Mesenchymal stem cell (in vitro differentiated cells and primary cell): Measurements from ENCODE around the gene UGCG.

Experiments
- DNase-seq: peaks from one replicate; pipeline ENCODE4 v3.0.0-alpha.2; 2013
- H2AFZ ChIP-seq: one replicate; pipeline ENCODE4 v1.6.1; 2013; ENCODE audit warnings: low read depth, mild to moderate bottlenecking, control low read depth, inconsistent platforms, low read length, moderate library complexity
- H2AK5ac ChIP-seq: 2 replicates; pipeline ENCODE4 v1.6.1; 2013; ENCODE audit warnings: low read length, moderate library complexity, mild to moderate bottlenecking, inconsistent platforms; ENCODE audit not compliant: severe bottlenecking
- H2BK120ac ChIP-seq: one replicate; pipeline ENCODE4 v1.6.1; 2013; ENCODE audit warnings: low read depth, mild to moderate bottlenecking, inconsistent platforms, low read length, moderate library complexity
- H2BK12ac ChIP-seq, 2 experiments: one replicate each; pipeline ENCODE4 v1.6.1; 2013; ENCODE audit warnings: inconsistent platforms in 2 of 2, low read length in 2 of 2, mild to moderate bottlenecking in 2 of 2, moderate library complexity in 2 of 2, control low read depth in 1 of 2
- H2BK15ac ChIP-seq: one replicate; pipeline ENCODE4 v1.6.1; 2013; ENCODE audit warnings: mild to moderate bottlenecking, low read depth, inconsistent platforms; ENCODE audit not compliant: poor library complexity, severe bottlenecking
- H2BK5ac ChIP-seq: 2 replicates; pipeline ENCODE4 v1.6.1; 2013; ENCODE audit warnings: low read depth, mild to moderate bottlenecking, low read length, control low read depth, inconsistent platforms; ENCODE audit not compliant: poor library complexity, severe bottlenecking
- H3K14ac ChIP-seq, 2 experiments: one replicate each; pipeline ENCODE4 v1.6.1; 2013; ENCODE audit warnings: inconsistent platforms in 2 of 2, low read length in 2 of 2, control low read depth in 1 of 2, mild to moderate bottlenecking in 1 of 2, moderate library complexity in 1 of 2
- H3K18ac ChIP-seq, 2 experiments: one replicate each; pipeline ENCODE4 v1.6.1; 2013; ENCODE audit warnings: inconsistent platforms in 2 of 2, low read length in 2 of 2, control low read depth in 1 of 2, low read depth in 1 of 2, mild to moderate bottlenecking in 1 of 2
- H3K23ac ChIP-seq, 2 experiments: one replicate each; pipeline ENCODE4 v1.6.1; 2013; ENCODE audit warnings: inconsistent platforms in 2 of 2, low read length in 2 of 2, mild to moderate bottlenecking in 2 of 2, moderate library complexity in 2 of 2, control low read depth in 1 of 2
- H3K27ac ChIP-seq: 2 replicates; pipeline ENCODE4 v1.5.1; 2013; ENCODE audit warnings: mild to moderate bottlenecking, moderate library complexity, low read length, control low read depth, inconsistent platforms; ENCODE audit not compliant: poor library complexity, severe bottlenecking
- H3K27me3 ChIP-seq, 2 experiments: 2 replicates each; pipeline versions ENCODE4 v1.6.1 to v1.7.0; 2013; ENCODE audit warnings: low read length in 2 of 2, mild to moderate bottlenecking in 2 of 2, moderate library complexity in 2 of 2, control low read depth in 1 of 2, inconsistent platforms in 1 of 2; ENCODE audit not compliant: control insufficient read depth in 1 of 2, insufficient read depth in 1 of 2
- H3K36me3 ChIP-seq, 2 experiments: 2 replicates each; pipeline versions ENCODE4 v1.6.1 to v1.7.0; 2013; ENCODE audit warnings: low read length in 2 of 2, control low read depth in 1 of 2, inconsistent platforms in 1 of 2, low read depth in 1 of 2, mild to moderate bottlenecking in 1 of 2; ENCODE audit not compliant: insufficient read depth in 2 of 2, control insufficient read depth in 1 of 2
- H3K4ac ChIP-seq, 2 experiments: one replicate each; pipeline ENCODE4 v1.6.1; 2013; ENCODE audit warnings: inconsistent platforms in 2 of 2, low read length in 2 of 2, mild to moderate bottlenecking in 2 of 2, moderate library complexity in 2 of 2, control low read depth in 1 of 2, low read depth in 1 of 2
- H3K4me1 ChIP-seq: 2 replicates; pipeline ENCODE4 v1.6.1; 2013; ENCODE audit warnings: low read depth, low read length, control low read depth; ENCODE audit not compliant: control insufficient read depth, insufficient read depth
- H3K4me2 ChIP-seq: 2 replicates; pipeline ENCODE4 v1.6.1; 2013; ENCODE audit warnings: low read length, mild to moderate bottlenecking, inconsistent platforms; ENCODE audit not compliant: poor library complexity, severe bottlenecking
- H3K4me3 ChIP-seq, 2 experiments: 2 replicates each; pipeline versions ENCODE4 v1.5.1 to v1.7.0; 2013; ENCODE audit warnings: low read length in 2 of 2, mild to moderate bottlenecking in 2 of 2, control low read depth in 1 of 2, low read depth in 1 of 2; ENCODE audit not compliant: insufficient read depth in 1 of 2
- H3K79me1 ChIP-seq: replicated peaks from 2 replicates; pipeline ENCODE4 v1.6.1; 2013; ENCODE audit warnings: mild to moderate bottlenecking, control low read depth, low read length, inconsistent platforms; ENCODE audit not compliant: poor library complexity, severe bottlenecking
- H3K9ac ChIP-seq: 2 replicates; pipeline ENCODE4 v1.7.0; 2013; ENCODE audit warnings: mild to moderate bottlenecking, low read length, moderate library complexity
- H3K9me3 ChIP-seq: 2 replicates; pipeline ENCODE4 v1.7.0; 2013; ENCODE audit warnings: mild to moderate bottlenecking, low read length; ENCODE audit not compliant: control insufficient read depth
- H4K8ac ChIP-seq: one replicate; pipeline ENCODE4 v1.6.1; 2013; ENCODE audit warnings: inconsistent platforms, mild to moderate bottlenecking, low read length, moderate library complexity
- H4K91ac ChIP-seq: one replicate; pipeline ENCODE4 v1.6.1; 2013; ENCODE audit warnings: mild to moderate bottlenecking, low read length, inconsistent platforms
- WGBS: methylation state at CpG from one replicate; pipeline ENCODE4 v1.1.7; 2013; ENCODE audit warnings: mixed read lengths; 5-methylcytosine and 5-hydroxymethylcytosine counted together

UGCG gene

DNA sequence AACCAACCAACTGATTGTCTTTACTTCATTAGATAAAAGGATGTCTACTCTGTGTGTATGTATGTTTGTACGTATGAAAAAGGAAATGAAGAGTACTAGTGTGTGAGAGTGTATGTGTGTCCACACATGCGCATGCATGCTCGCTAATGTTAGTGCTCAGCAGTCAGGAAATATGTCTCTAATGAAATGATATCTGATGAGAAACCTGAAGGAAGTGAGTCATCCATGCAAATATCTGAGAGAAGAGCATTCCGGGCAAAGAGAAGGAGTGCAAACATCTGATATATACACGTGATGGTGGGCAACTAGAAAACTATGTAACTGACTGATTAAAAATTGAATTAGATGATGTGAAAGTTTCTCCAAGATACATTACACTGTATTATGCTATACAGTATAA lies 29.6 kb upstream of the UGCG start:
- Histone ChIP-seq H3K4ac (no peak overlapping the region), H3K27ac (no peak overlapping the region), H3K79me1 (no peaks in the 10 kb centered on the region), H2AFZ (no peak overlapping the region), H2BK15ac (no peak overlapping the region), H2BK12ac (no peak overlapping the region), H3K23ac (no peak overlapping the region), H3K4me3 (no peak overlapping the region), H2BK5ac (no peak overlapping the region), H3K9ac (no peak overlapping the region), H3K4me1 (no peaks in the 10 kb centered on the region), H3K9me3 (peaks cover 5% of the 10 kb centered on the region), H4K8ac (no peak overlapping the region), H3K14ac (no peak overlapping the region), H2AK5ac (no peak overlapping the region), H3K4me2 (no peak overlapping the region), H3K18ac (no peak overlapping the region), H4K91ac (no peak overlapping the region), H3K36me3 (no peaks in the 10 kb centered on the region), H3K27me3 (no peaks in the 10 kb centered on the region), H2BK120ac (no peak overlapping the region)
- DNase-seq: peak; percentile 78
- WGBS: 24% methylated on average over 4 of the region's 5 CpGs

DNA sequence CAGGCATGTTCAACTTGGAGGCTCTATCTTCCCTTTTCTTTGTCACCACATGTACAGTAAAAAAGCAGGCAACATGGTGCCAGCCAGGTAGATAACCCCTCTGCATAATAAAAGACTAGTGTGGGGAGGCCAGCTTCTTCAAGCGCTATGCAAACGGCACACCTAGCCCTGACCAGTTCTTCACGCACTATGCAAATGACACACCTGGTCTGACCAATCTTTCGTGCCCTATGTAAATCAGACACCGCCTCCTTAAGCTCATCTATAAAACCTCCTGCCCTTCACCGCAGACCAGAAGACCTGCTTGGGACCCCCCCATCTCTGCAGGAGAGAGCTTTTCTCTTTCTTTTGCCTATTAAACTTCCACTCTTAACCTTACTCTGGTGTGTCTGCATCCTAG lies 28.1 kb upstream of the UGCG start:
- H3K4me1 ChIP-seq: no peaks in the 10 kb centered on the region
- H2AFZ ChIP-seq: no peak overlapping the region
- H2BK120ac ChIP-seq: no peak overlapping the region
- H4K8ac ChIP-seq: no peak overlapping the region
- peaks cover 4% of the 10 kb centered on the region for H3K9me3 ChIP-seq
- DNase-seq: no peak
- no peaks in the 10 kb centered on the region for H3K79me1 ChIP-seq
- no peak overlapping the region for H3K27ac ChIP-seq
- no peaks in the 10 kb centered on the region for H3K36me3 ChIP-seq
- no peak overlapping the region for H2BK12ac ChIP-seq
- no peak overlapping the region for H3K14ac ChIP-seq
- H2BK5ac ChIP-seq: no peak overlapping the region
- no peak overlapping the region for H2BK15ac ChIP-seq
- no peaks in the 10 kb centered on the region for H3K27me3 ChIP-seq
- WGBS: 91% methylated on average over 6 of the region's 6 CpGs
- H4K91ac ChIP-seq: no peak overlapping the region
- no peak overlapping the region for H3K4me3 ChIP-seq
- no peak overlapping the region for H2AK5ac ChIP-seq
- H3K23ac ChIP-seq: no peak overlapping the region
- no peak overlapping the region for H3K4me2 ChIP-seq
- H3K4ac ChIP-seq: no peak overlapping the region
- no peak overlapping the region for H3K18ac ChIP-seq
- no peak overlapping the region for H3K9ac ChIP-seq

- H3K36me3 ChIP-seq: no peaks in the 10 kb centered on the region
- no peak overlapping the region for H3K4me3 ChIP-seq
- H3K27me3 ChIP-seq: no peaks in the 10 kb centered on the region
- H3K27ac ChIP-seq: no peak overlapping the region
- no peak overlapping the region for H2BK12ac ChIP-seq
- no peak overlapping the region for H2AK5ac ChIP-seq
- no peak overlapping the region for H2AFZ ChIP-seq
- no peak overlapping the region for H2BK120ac ChIP-seq
- H3K4ac ChIP-seq: no peak overlapping the region
- no peak overlapping the region for H3K23ac ChIP-seq
- WGBS: 97% methylated on average over 2 of the region's 3 CpGs
- peak overlapping the region in 1 of 2 experiments; percentile 19 for H3K18ac ChIP-seq
- H3K9ac ChIP-seq: no peak overlapping the region
- DNase-seq: no peak
- H3K9me3 ChIP-seq: no peaks in the 10 kb centered on the region
- no peak overlapping the region for H4K91ac ChIP-seq
- no peaks in the 10 kb centered on the region for H3K4me1 ChIP-seq
- H3K4me2 ChIP-seq: no peak overlapping the region
- H2BK5ac ChIP-seq: no peak overlapping the region
- H3K14ac ChIP-seq: no peak overlapping the region
- H4K8ac ChIP-seq: peak overlapping the region; percentile 36
- no peaks in the 10 kb centered on the region for H3K79me1 ChIP-seq
- H2BK15ac ChIP-seq: no peak overlapping the region
Observed at GRCh38 chr9:111870774-111871498, 25.7 kb upstream of the UGCG start.

GRCh38 chr9:111871499-111871855 lies 25.1 kb upstream of the UGCG start:
- no peak for DNase-seq
- Histone ChIP-seq H3K79me1 (no peaks in the 10 kb centered on the region), H2AK5ac (no peak overlapping the region), H3K36me3 (no peaks in the 10 kb centered on the region), H3K4me2 (no peak overlapping the region), H3K9ac (no peak overlapping the region), H4K8ac (no peak overlapping the region), H3K4me1 (no peaks in the 10 kb centered on the region), H2BK12ac (no peak overlapping the region), H3K4ac (no peak overlapping the region), H3K18ac (peak overlapping the region in 1 of 2 experiments; percentile 19), H2AFZ (no peak overlapping the region), H2BK5ac (no peak overlapping the region), H3K27ac (no peak overlapping the region), H3K4me3 (no peak overlapping the region), H3K14ac (no peak overlapping the region), H2BK15ac (no peak overlapping the region), H2BK120ac (no peak overlapping the region), H4K91ac (no peak overlapping the region), H3K27me3 (no peaks in the 10 kb centered on the region), H3K9me3 (no peaks in the 10 kb centered on the region), H3K23ac (no peak overlapping the region)
- WGBS: 91% methylated on average over 6 of the region's 6 CpGs
